H9 (cell line): ENCODE measurements around the gene MAD1L1. TPM values are rescaled to one million over a fixed set of nuclear protein-coding genes. Genes with fewer than 3 reads are reported as not detected.

ENCODE experiments used
- DNase-seq: peaks from one replicate; pipeline ENCODE4 v3.0.0-alpha.2; 2017
- H2AFZ ChIP-seq: one replicate; pipeline ENCODE4 v1.6.1; 2013; ENCODE audit warnings: mild to moderate bottlenecking, low read length, control low read depth, moderate library complexity
- H2AK5ac ChIP-seq: 2 replicates; pipeline ENCODE4 v1.6.1; 2013; ENCODE audit warnings: low read length, control low read depth, mixed read lengths; ENCODE audit not compliant: insufficient read length
- H2BK120ac ChIP-seq: one replicate; pipeline ENCODE4 v1.6.1; 2013; ENCODE audit warnings: low read depth, mild to moderate bottlenecking, low read length, control low read depth, inconsistent platforms; ENCODE audit not compliant: poor library complexity, severe bottlenecking
- H2BK12ac ChIP-seq: 2 replicates; pipeline ENCODE4 v1.6.1; 2013; ENCODE audit warnings: low read length, control low read depth, mixed read lengths, low read depth; ENCODE audit not compliant: insufficient read length
- H2BK15ac ChIP-seq: 2 replicates; pipeline ENCODE4 v1.6.1; 2013; ENCODE audit warnings: low read depth, low read length, control low read depth
- H2BK20ac ChIP-seq: one replicate; pipeline ENCODE4 v1.6.1; 2013; ENCODE audit warnings: low read depth, mild to moderate bottlenecking, low read length, control low read depth, inconsistent platforms; ENCODE audit not compliant: poor library complexity, severe bottlenecking
- H2BK5ac ChIP-seq: 2 replicates; pipeline ENCODE4 v1.6.1; 2013; ENCODE audit warnings: low read length, control low read depth, mixed read lengths; ENCODE audit not compliant: insufficient read length
- H3K14ac ChIP-seq: 2 replicates; pipeline ENCODE4 v1.6.1; 2013; ENCODE audit warnings: low read length, control low read depth; ENCODE audit not compliant: insufficient read depth
- H3K18ac ChIP-seq: 2 replicates; pipeline ENCODE4 v1.6.1; 2013; ENCODE audit warnings: low read depth, mild to moderate bottlenecking, mixed read lengths, low read length, control low read depth; ENCODE audit not compliant: insufficient read length
- H3K23ac ChIP-seq: 2 replicates; pipeline ENCODE4 v1.6.1; 2013; ENCODE audit warnings: low read length, control low read depth, mixed read lengths, low read depth; ENCODE audit not compliant: insufficient read length
- H3K23me2 ChIP-seq: 2 replicates; pipeline ENCODE4 v1.6.1; 2013; ENCODE audit warnings: low read depth, mild to moderate bottlenecking, mixed read lengths, low read length, control low read depth; ENCODE audit not compliant: insufficient read length, poor library complexity, severe bottlenecking
- H3K27ac ChIP-seq: 2 replicates; pipeline ENCODE4 v1.5.1; 2013; ENCODE audit warnings: low read length, control low read depth, mixed read lengths, low read depth; ENCODE audit not compliant: insufficient read length
- H3K27me3 ChIP-seq: 2 replicates; pipeline ENCODE4 v1.6.1; 2013; ENCODE audit warnings: low read length, control low read depth, inconsistent platforms; ENCODE audit not compliant: insufficient read depth
- H3K4ac ChIP-seq: 2 replicates; pipeline ENCODE4 v1.6.1; 2013; ENCODE audit warnings: low read depth, mild to moderate bottlenecking, control low read depth, inconsistent platforms, low read length, moderate library complexity
- H3K4me1 ChIP-seq: 2 replicates; pipeline ENCODE4 v1.6.1; 2013; ENCODE audit warnings: low read length, control low read depth, inconsistent platforms; ENCODE audit not compliant: insufficient read depth
- H3K4me2 ChIP-seq: 2 replicates; pipeline ENCODE4 v1.6.1; 2013; ENCODE audit warnings: low read length, control low read depth, mixed read lengths; ENCODE audit not compliant: insufficient read length, insufficient read depth
- H3K56ac ChIP-seq: 2 replicates; pipeline ENCODE4 v1.6.1; 2013; ENCODE audit warnings: low read depth, mild to moderate bottlenecking, mixed read lengths, low read length, control low read depth; ENCODE audit not compliant: insufficient read length
- H3K79me1 ChIP-seq: 2 replicates; pipeline ENCODE4 v1.6.1; 2013; ENCODE audit warnings: low read depth, mild to moderate bottlenecking, moderate library complexity, low read length, control low read depth, inconsistent platforms; ENCODE audit not compliant: insufficient read depth, poor library complexity, severe bottlenecking
- H3K79me2 ChIP-seq: 2 replicates; pipeline ENCODE4 v1.6.1; 2013; ENCODE audit warnings: low read length, control low read depth, inconsistent platforms; ENCODE audit not compliant: insufficient read depth
- H3K9ac ChIP-seq: 2 replicates; pipeline ENCODE4 v1.6.1; 2013; ENCODE audit warnings: low read length, control low read depth, mixed read lengths; ENCODE audit not compliant: insufficient read length; ENCODE audit errors: extremely low read depth
- H3K9me3 ChIP-seq: one replicate; pipeline ENCODE4 v1.6.1; 2013; ENCODE audit warnings: low read depth, low read length, inconsistent platforms; ENCODE audit not compliant: control insufficient read depth
- H3T11ph ChIP-seq: one replicate; pipeline ENCODE4 v1.6.1; 2013; ENCODE audit warnings: mild to moderate bottlenecking, low read length, control low read depth, inconsistent platforms
- H4K20me1 ChIP-seq: one replicate; pipeline ENCODE4 v1.6.1; 2013; ENCODE audit not compliant: control insufficient read depth, insufficient read length, insufficient read depth
- H4K5ac ChIP-seq: 2 replicates; pipeline ENCODE4 v1.6.1; 2013; ENCODE audit warnings: low read depth, mild to moderate bottlenecking, mixed read lengths, low read length, control low read depth; ENCODE audit not compliant: insufficient read length
- H4K8ac ChIP-seq: replicated peaks from 2 replicates; pipeline ENCODE4 v1.6.1; 2013; ENCODE audit warnings: low read length, control low read depth, mixed read lengths, low read depth; ENCODE audit not compliant: insufficient read length
- H4K91ac ChIP-seq: 2 replicates; pipeline ENCODE4 v1.6.1; 2013; ENCODE audit warnings: low read depth, mild to moderate bottlenecking, moderate library complexity, mixed read lengths, low read length, control low read depth; ENCODE audit not compliant: insufficient read length
- H3K27ac Mint-ChIP-seq, 3 experiments: 2 replicates in 2 of 3; 3 replicates in 1 of 3; pipeline ENCODE4 v1.8.0; 2020 to 2021; ENCODE audit warnings: mixed read lengths in 3 of 3, mild to moderate bottlenecking in 1 of 3, moderate library complexity in 1 of 3
- H3K27me3 Mint-ChIP-seq: 2 replicates; pipeline ENCODE4 v1.8.0; 2021; ENCODE audit warnings: low read depth, mild to moderate bottlenecking, moderate library complexity, mixed read lengths
- H3K36me3 Mint-ChIP-seq, 3 experiments: 2 replicates in 2 of 3; 3 replicates in 1 of 3; pipeline ENCODE4 v1.8.0; 2020 to 2021; ENCODE audit warnings: low read depth in 3 of 3, mixed read lengths in 3 of 3; ENCODE audit not compliant: insufficient read depth in 1 of 3
- H3K4me1 Mint-ChIP-seq, 2 experiments: 2 replicates each; pipeline ENCODE4 v1.8.0; 2020; ENCODE audit warnings: mixed read lengths in 2 of 2
- H3K4me3 Mint-ChIP-seq, 2 experiments: 2 replicates in 1 of 2; 3 replicates in 1 of 2; pipeline ENCODE4 v1.8.0; 2020 to 2021; ENCODE audit warnings: mild to moderate bottlenecking in 2 of 2, mixed read lengths in 2 of 2, moderate library complexity in 1 of 2
- H3K9me3 Mint-ChIP-seq, 2 experiments: 2 replicates in 1 of 2; 3 replicates in 1 of 2; pipeline ENCODE4 v1.8.0; 2020; ENCODE audit warnings: mild to moderate bottlenecking in 2 of 2, mixed read lengths in 2 of 2, moderate library complexity in 1 of 2
- WGBS: extraction: QIAGEN DNeasy Blood & Tissue Kit; methylation state at CpG from one replicate; pipeline ENCODE4 v1.1.7; 2013; ENCODE audit warnings: missing lambda C conversion rate, low lambda C conversion rate, mixed read lengths; ENCODE audit not compliant: insufficient read length; ENCODE audit errors: extremely low coverage; 5-methylcytosine and 5-hydroxymethylcytosine counted together
- total RNA-seq: library from RNA; stranded (reverse); gene quantifications from 2 replicates; pipeline ENCODE4 v1.2.1, GENCODE V29; 2021
- TF ChIP-seq, protein P1 (sequence below): fragments of 200-600 bp; sonication (generic); conservative IDR thresholded peaks from 3 replicates; pipeline ENCODE4 v1.8.0; 2021; ENCODE audit warnings: antibody characterized with exemption, mild to moderate bottlenecking

MAD1L1 gene
- total RNA-seq, 1 experiment from 2014 or later, result 39.0 TPM

DNA sequence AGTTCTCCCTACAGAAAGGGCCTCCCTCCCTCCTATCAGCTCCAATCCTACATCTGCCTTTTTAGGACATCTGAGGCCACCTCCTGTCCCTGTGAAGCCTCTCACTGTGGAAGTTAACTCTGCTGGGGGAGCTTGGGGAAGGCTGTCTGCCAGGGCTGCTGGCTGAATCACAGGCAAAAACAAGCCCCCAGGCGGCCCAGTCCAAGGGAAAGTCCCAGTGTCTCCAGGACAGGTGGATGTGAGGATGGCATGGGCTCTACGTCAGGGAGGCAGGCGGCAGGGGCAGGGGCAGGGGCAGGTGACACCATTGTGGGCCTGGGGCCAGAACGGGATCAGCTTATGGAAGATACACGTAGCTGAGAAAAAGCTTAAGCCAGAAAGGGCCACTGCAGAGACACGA is 240.2 kb downstream of the MAD1L1 start:
- Histone ChIP-seq H3K14ac (no peak overlapping the region), H2BK12ac (no peak overlapping the region), H3K9me3 (no peaks in the 10 kb centered on the region), H3K23me2 (no peaks in the 10 kb centered on the region), H2BK15ac (no peak overlapping the region), H3K56ac (no peak overlapping the region), H3K4me1 (no peaks in the 10 kb centered on the region), H3K4ac (no peak overlapping the region), H4K91ac (no peak overlapping the region), H2AK5ac (no peak overlapping the region), H2BK120ac (no peak overlapping the region), H3K4me2 (no peak overlapping the region), H4K5ac (no peak overlapping the region), H2BK5ac (no peak overlapping the region), H3T11ph (no peak overlapping the region), H3K79me1 (no peaks in the 10 kb centered on the region), H3K27me3 (no peaks in the 10 kb centered on the region), H3K27ac (no peak overlapping the region), H3K79me2 (no peaks in the 10 kb centered on the region), H3K9ac (no peak overlapping the region), H2AFZ (no peak overlapping the region), H4K8ac (no peak overlapping the region), H2BK20ac (no peak overlapping the region), H3K18ac (no peak overlapping the region), H3K23ac (no peak overlapping the region), H4K20me1 (no peaks in the 10 kb centered on the region)
- Mint-ChIP-seq H3K36me3 (peaks cover 0 to 2% (median 0%) of the 10 kb centered on the region in 3 experiments; a peak in 1 of 7 replicates), H3K9me3 (no peaks in the 10 kb centered on the region), H3K27me3 (no peaks in the 10 kb centered on the region; the same call in 1 of the 2 replicates), H3K4me1 (peaks cover 9 to 15% of the 10 kb centered on the region in 2 experiments), H3K4me3 (no peak overlapping the region), H3K27ac (peak overlapping the region in 1 of 3 experiments; percentile 31; a peak in 3 of 7 replicates)
- no CpG with 5 or more reads among the region's 6 CpGs for WGBS
- no peak for DNase-seq
- TF ChIP-seq, protein P1, sequence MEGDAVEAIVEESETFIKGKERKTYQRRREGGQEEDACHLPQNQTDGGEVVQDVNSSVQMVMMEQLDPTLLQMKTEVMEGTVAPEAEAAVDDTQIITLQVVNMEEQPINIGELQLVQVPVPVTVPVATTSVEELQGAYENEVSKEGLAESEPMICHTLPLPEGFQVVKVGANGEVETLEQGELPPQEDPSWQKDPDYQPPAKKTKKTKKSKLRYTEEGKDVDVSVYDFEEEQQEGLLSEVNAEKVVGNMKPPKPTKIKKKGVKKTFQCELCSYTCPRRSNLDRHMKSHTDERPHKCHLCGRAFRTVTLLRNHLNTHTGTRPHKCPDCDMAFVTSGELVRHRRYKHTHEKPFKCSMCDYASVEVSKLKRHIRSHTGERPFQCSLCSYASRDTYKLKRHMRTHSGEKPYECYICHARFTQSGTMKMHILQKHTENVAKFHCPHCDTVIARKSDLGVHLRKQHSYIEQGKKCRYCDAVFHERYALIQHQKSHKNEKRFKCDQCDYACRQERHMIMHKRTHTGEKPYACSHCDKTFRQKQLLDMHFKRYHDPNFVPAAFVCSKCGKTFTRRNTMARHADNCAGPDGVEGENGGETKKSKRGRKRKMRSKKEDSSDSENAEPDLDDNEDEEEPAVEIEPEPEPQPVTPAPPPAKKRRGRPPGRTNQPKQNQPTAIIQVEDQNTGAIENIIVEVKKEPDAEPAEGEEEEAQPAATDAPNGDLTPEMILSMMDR, result no peak
